ENCODE data around the gene P2RY4.
"Not testable (repeated sequence)": the region's sequence is repeated elsewhere in the genome, so short reads cannot be mapped to it uniquely, and the experiment has no call there.

The P2RY4 gene

GRCh38 chrX:70234355-70234754 lies 25.6 kb downstream of the P2RY4 start, which contains the start of gene AWAT1:
Gene AWAT1 (plus strand): TSS chrX:70234655. CDS start chrX:70234696, 41 bp downstream.
- TF ChIP-seq TARDBP (IDR thresholded peaks at IDR 0.05) = no peak
- TF ChIP-seq PKNOX1 (IDR thresholded peaks at IDR 0.05) = no peak
- no peak for TF ChIP-seq SUZ12 (IDR thresholded peaks at IDR 0.05)
- TF ChIP-seq BHLHE40 (IDR thresholded peaks at IDR 0.05; ENCODE audit: borderline replicate concordance) = no peak
- TF ChIP-seq FOXA1 (IDR thresholded peaks at IDR 0.05) = no peak
- TF ChIP-seq LEF1 (IDR thresholded peaks at IDR 0.05; ENCODE audit: borderline replicate concordance) = no peak
- no peak for TF ChIP-seq CTBP1 (IDR thresholded peaks at IDR 0.05; ENCODE audit: borderline replicate concordance)
- no peak for TF ChIP-seq ZNF384 (IDR thresholded peaks at IDR 0.05)
- no peak for DNase-seq (ENCODE audit: extremely low spot score)
- ChIA-PET POLR2A (no interaction called here), CTCF (no interaction called here)

GRCh38 chrX:70231666-70232065 lies 28.3 kb downstream of the P2RY4 start:
- no peak for TF ChIP-seq TARDBP (IDR thresholded peaks at IDR 0.05)
- TF ChIP-seq BHLHE40 (IDR thresholded peaks at IDR 0.05; ENCODE audit: borderline replicate concordance) = no peak
- TF ChIP-seq HDGF (IDR thresholded peaks at IDR 0.05; ENCODE audit: borderline replicate concordance) = no peak
- TF ChIP-seq ARNT (IDR thresholded peaks at IDR 0.05) = no peak
- TF ChIP-seq CTBP1 (IDR thresholded peaks at IDR 0.05; ENCODE audit: borderline replicate concordance) = no peak
- TF ChIP-seq LEF1 (IDR thresholded peaks at IDR 0.05; ENCODE audit: borderline replicate concordance) = no peak
- TF ChIP-seq FOXA1 (IDR thresholded peaks at IDR 0.05) = no peak
- TF ChIP-seq NFRKB (IDR thresholded peaks at IDR 0.05) = no peak
- TF ChIP-seq ELF4 (IDR thresholded peaks at IDR 0.05) = no peak
- TF ChIP-seq SUZ12 (IDR thresholded peaks at IDR 0.05) = no peak
- no peak for TF ChIP-seq ZNF384 (IDR thresholded peaks at IDR 0.05)
- TF ChIP-seq L3MBTL2 (conservative IDR thresholded peaks at IDR 0.05) = no peak
- TF ChIP-seq PKNOX1 (IDR thresholded peaks at IDR 0.05) = no peak
- no peak for TF ChIP-seq FOXM1 (IDR thresholded peaks at IDR 0.05; ENCODE audit: borderline replicate concordance)
- TF ChIP-seq FOXK2 (IDR thresholded peaks at IDR 0.05) = no peak
- no peak for TF ChIP-seq SP1 (IDR thresholded peaks at IDR 0.05)
- ChIA-PET CTCF (no interaction called here), POLR2A (no interaction called here)
- DNase-seq (ENCODE audit: extremely low spot score) = no peak

- CTCF ChIA-PET = no interaction called here
- TF ChIP-seq FOXM1 (IDR thresholded peaks at IDR 0.05; ENCODE audit: borderline replicate concordance) (no peak), SP1 (IDR thresholded peaks at IDR 0.05) (no peak), L3MBTL2 (conservative IDR thresholded peaks at IDR 0.05) (no peak), HDGF (IDR thresholded peaks at IDR 0.05; ENCODE audit: borderline replicate concordance) (no peak), ARNT (IDR thresholded peaks at IDR 0.05) (no peak), CTBP1 (IDR thresholded peaks at IDR 0.05; ENCODE audit: borderline replicate concordance) (no peak), TARDBP (IDR thresholded peaks at IDR 0.05) (no peak), PKNOX1 (IDR thresholded peaks at IDR 0.05) (no peak), NFRKB (IDR thresholded peaks at IDR 0.05) (no peak), ZNF384 (IDR thresholded peaks at IDR 0.05) (no peak), FOXA1 (IDR thresholded peaks at IDR 0.05) (no peak), FOXK2 (IDR thresholded peaks at IDR 0.05) (no peak), ELF4 (IDR thresholded peaks at IDR 0.05) (no peak), BHLHE40 (IDR thresholded peaks at IDR 0.05; ENCODE audit: borderline replicate concordance) (no peak), LEF1 (IDR thresholded peaks at IDR 0.05; ENCODE audit: borderline replicate concordance) (no peak), SUZ12 (IDR thresholded peaks at IDR 0.05) (no peak)
Observed at GRCh38 chrX:70226687-70227086, 33.3 kb downstream of the P2RY4 start.

GRCh38 chrX:70226048-70226447 lies 34.0 kb downstream of the P2RY4 start:
- no peak for DNase-seq (ENCODE audit: extremely low spot score)
- ChIA-PET POLR2A (no interaction called here), CTCF (interaction anchor here (0.6 kb wide), 1 partner anchor 25 kb away, joined by 3 read pairs; no protein-coding TSS in a partner anchor)
- TF ChIP-seq FOXA1 (IDR thresholded peaks at IDR 0.05) (no peak), SUZ12 (IDR thresholded peaks at IDR 0.05) (no peak), SP1 (IDR thresholded peaks at IDR 0.05) (no peak), PKNOX1 (IDR thresholded peaks at IDR 0.05) (no peak), ELF4 (IDR thresholded peaks at IDR 0.05) (no peak)

More at GRCh38 chrX:70226687-70227086, 33.3 kb downstream of the P2RY4 start:
- POLR2A ChIA-PET = no interaction called here
- no peak for DNase-seq (ENCODE audit: extremely low spot score)

- no peak for TF ChIP-seq HDGF (IDR thresholded peaks at IDR 0.05; ENCODE audit: borderline replicate concordance)
- no peak for TF ChIP-seq LEF1 (IDR thresholded peaks at IDR 0.05; ENCODE audit: borderline replicate concordance)
- no peak for TF ChIP-seq PKNOX1 (IDR thresholded peaks at IDR 0.05)
- no peak for TF ChIP-seq ELF4 (IDR thresholded peaks at IDR 0.05)
- no peak for TF ChIP-seq SP1 (IDR thresholded peaks at IDR 0.05)
- no peak for TF ChIP-seq FOXK2 (IDR thresholded peaks at IDR 0.05)
- TF ChIP-seq ARNT (IDR thresholded peaks at IDR 0.05) = no peak
- no peak for TF ChIP-seq FOXM1 (IDR thresholded peaks at IDR 0.05; ENCODE audit: borderline replicate concordance)
- no peak for TF ChIP-seq BHLHE40 (IDR thresholded peaks at IDR 0.05; ENCODE audit: borderline replicate concordance)
- TF ChIP-seq L3MBTL2 (conservative IDR thresholded peaks at IDR 0.05) = no peak
- no peak for TF ChIP-seq CTBP1 (IDR thresholded peaks at IDR 0.05; ENCODE audit: borderline replicate concordance)
- TF ChIP-seq ZNF384 (IDR thresholded peaks at IDR 0.05) = no peak
- no peak for TF ChIP-seq TARDBP (IDR thresholded peaks at IDR 0.05)
- no peak for TF ChIP-seq SUZ12 (IDR thresholded peaks at IDR 0.05)
- TF ChIP-seq FOXA1 (IDR thresholded peaks at IDR 0.05) = no peak
- no peak for TF ChIP-seq NFRKB (IDR thresholded peaks at IDR 0.05)
- no peak for DNase-seq (ENCODE audit: extremely low spot score)
- ChIA-PET CTCF (no interaction called here), POLR2A (no interaction called here)
Observed at GRCh38 chrX:70219938-70220764, 39.9 kb downstream of the P2RY4 start.

GRCh38 chrX:70209570-70209969 lies 50.4 kb downstream of the P2RY4 start:
- POLR2A ChIA-PET; DNase-seq (ENCODE audit: extremely low spot score); CTCF ChIA-PET: not testable (repeated sequence)
